Smooth muscle cell (in vitro differentiated cells): ENCODE results near the gene NRP2. TPM values are rescaled to one million over a fixed set of nuclear protein-coding genes. Genes with fewer than 3 reads are reported as not detected.

Source experiments
- DNase-seq: peaks from one replicate; lab custom pipeline; 2025; ENCODE audit not compliant: unreplicated experiment; lab: John Stamatoyannopoulos, UW
- H2AFZ ChIP-seq: fragments of 200-600 bp; sonication (generic); 2 replicates; pipeline ENCODE4 v1.6.0; 2016; ENCODE audit warnings: antibody characterized with exemption, low read depth, mild to moderate bottlenecking
- H3F3A ChIP-seq: fragments of 200-600 bp; sonication (generic); 2 replicates; pipeline ENCODE4 v1.6.0; 2017; ENCODE audit warnings: antibody characterized with exemption, low read depth
- H3K27ac ChIP-seq: fragments of 200-600 bp; sonication (generic); 2 replicates; pipeline ENCODE4 v1.5.1; 2016; ENCODE audit warnings: low read depth, mild to moderate bottlenecking
- H3K27me3 ChIP-seq: fragments of 200-600 bp; sonication (generic); 2 replicates; pipeline ENCODE4 v1.6.1; 2016; ENCODE audit warnings: low read depth, mild to moderate bottlenecking
- H3K36me3 ChIP-seq: fragments of 200-600 bp; sonication (generic); 2 replicates; pipeline ENCODE4 v1.5.1; 2016; ENCODE audit warnings: low read depth
- H3K4me1 ChIP-seq: fragments of 200-600 bp; sonication (generic); 2 replicates; pipeline ENCODE4 v1.5.1; 2016; ENCODE audit warnings: low read depth
- H3K4me2 ChIP-seq: fragments of 200-600 bp; sonication (generic); 2 replicates; pipeline ENCODE4 v1.6.0; 2016; ENCODE audit warnings: mild to moderate bottlenecking
- H3K4me3 ChIP-seq: fragments of 200-600 bp; sonication (generic); 2 replicates; pipeline ENCODE4 v1.5.1; 2016; ENCODE audit warnings: mild to moderate bottlenecking
- H3K79me2 ChIP-seq: fragments of 200-600 bp; sonication (generic); 2 replicates; pipeline ENCODE4 v1.6.0; 2016; ENCODE audit warnings: low read depth, mild to moderate bottlenecking
- H3K9ac ChIP-seq: fragments of 200-600 bp; sonication (generic); 2 replicates; pipeline ENCODE4 v1.6.0; 2016; ENCODE audit warnings: low read depth
- H3K9me3 ChIP-seq: fragments of 200-600 bp; sonication (generic); replicated peaks from 2 replicates; pipeline ENCODE4 v1.5.1; 2016; ENCODE audit warnings: low read depth
- H4K20me1 ChIP-seq: fragments of 200-600 bp; sonication (generic); 2 replicates; pipeline ENCODE4 v1.6.0; 2016; ENCODE audit warnings: low read depth
- WGBS: methylation state at CpG from one replicate; pipeline ENCODE4 v1.1.7; 2016; ENCODE audit warnings: low lambda C conversion rate; 5-methylcytosine and 5-hydroxymethylcytosine counted together
- polyA plus RNA-seq: library from polyadenylated mRNA; unstranded; fragments of >200 nt; fragmentation: Nextera tagmentation; extraction: Ambion mirVana; gene quantifications from 2 replicates; pipeline ENCODE4 v1.2.1, GENCODE V29; 2016
- total RNA-seq: library from RNA; depleted of rRNA; stranded (reverse); fragments of >200 nt; gene quantifications from 2 replicates; pipeline ENCODE4 v1.2.3, GENCODE V29; 2014
- TF ChIP-seq, protein P1 (sequence below): fragments of 200-600 bp; sonication (generic); IDR thresholded peaks from 2 replicates; pipeline ENCODE4 v1.5.1; 2017; ENCODE audit warnings: borderline replicate concordance, mild to moderate bottlenecking, antibody characterized with exemption; ENCODE audit not compliant: insufficient read depth, poor library complexity, severe bottlenecking

NRP2 gene
- total and polyA plus RNA-seq, 2 experiments from 2014 or later = 58.4 to 96.1 TPM

- H3K9ac ChIP-seq = peak overlapping the region; percentile 63
- no peaks in the 10 kb centered on the region for H3K9me3 ChIP-seq
- H2AFZ ChIP-seq = no peak overlapping the region
- peak overlapping the region; percentile 15 for H3K4me2 ChIP-seq
- peaks cover 54% of the 10 kb centered on the region for H3K4me1 ChIP-seq
- H3F3A ChIP-seq = peaks cover 34% of the 10 kb centered on the region
- H3K79me2 ChIP-seq = peaks cover 33% of the 10 kb centered on the region
- H4K20me1 ChIP-seq = no peaks in the 10 kb centered on the region
- TF ChIP-seq, protein P1, sequence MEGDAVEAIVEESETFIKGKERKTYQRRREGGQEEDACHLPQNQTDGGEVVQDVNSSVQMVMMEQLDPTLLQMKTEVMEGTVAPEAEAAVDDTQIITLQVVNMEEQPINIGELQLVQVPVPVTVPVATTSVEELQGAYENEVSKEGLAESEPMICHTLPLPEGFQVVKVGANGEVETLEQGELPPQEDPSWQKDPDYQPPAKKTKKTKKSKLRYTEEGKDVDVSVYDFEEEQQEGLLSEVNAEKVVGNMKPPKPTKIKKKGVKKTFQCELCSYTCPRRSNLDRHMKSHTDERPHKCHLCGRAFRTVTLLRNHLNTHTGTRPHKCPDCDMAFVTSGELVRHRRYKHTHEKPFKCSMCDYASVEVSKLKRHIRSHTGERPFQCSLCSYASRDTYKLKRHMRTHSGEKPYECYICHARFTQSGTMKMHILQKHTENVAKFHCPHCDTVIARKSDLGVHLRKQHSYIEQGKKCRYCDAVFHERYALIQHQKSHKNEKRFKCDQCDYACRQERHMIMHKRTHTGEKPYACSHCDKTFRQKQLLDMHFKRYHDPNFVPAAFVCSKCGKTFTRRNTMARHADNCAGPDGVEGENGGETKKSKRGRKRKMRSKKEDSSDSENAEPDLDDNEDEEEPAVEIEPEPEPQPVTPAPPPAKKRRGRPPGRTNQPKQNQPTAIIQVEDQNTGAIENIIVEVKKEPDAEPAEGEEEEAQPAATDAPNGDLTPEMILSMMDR = no peak
- no peaks in the 10 kb centered on the region for H3K27me3 ChIP-seq
- WGBS = 53% methylated on average over 16 of the region's 16 CpGs
- no peak overlapping the region for H3K4me3 ChIP-seq
- H3K36me3 ChIP-seq = no peaks in the 10 kb centered on the region
- H3K27ac ChIP-seq = peak overlapping the region; percentile 95
- DNase-seq = no peak
Measured at GRCh38 chr2:205705511-205706349, 23.4 kb downstream of the NRP2 start.

- WGBS = 20% methylated on average over 10 of the region's 10 CpGs
- H2AFZ ChIP-seq = no peak overlapping the region
- TF ChIP-seq, protein P1 = no peak
- H3K4me2 ChIP-seq = peak overlapping the region; percentile 60
- no peaks in the 10 kb centered on the region for H3K36me3 ChIP-seq
- peak overlapping the region; percentile 80 for H3K9ac ChIP-seq
- H3K4me3 ChIP-seq = no peak overlapping the region
- DNase-seq = no peak
- peaks cover 26% of the 10 kb centered on the region for H3F3A ChIP-seq
- peaks cover 33% of the 10 kb centered on the region for H3K79me2 ChIP-seq
- no peaks in the 10 kb centered on the region for H3K9me3 ChIP-seq
- H3K27ac ChIP-seq = peak overlapping the region; percentile 95
- H3K4me1 ChIP-seq = peaks cover 47% of the 10 kb centered on the region
- no peaks in the 10 kb centered on the region for H4K20me1 ChIP-seq
- H3K27me3 ChIP-seq = no peaks in the 10 kb centered on the region
Measured at GRCh38 chr2:205706769-205707381, 24.6 kb downstream of the NRP2 start.

- peak overlapping the region; percentile 23 for H3K4me2 ChIP-seq
- H3K36me3 ChIP-seq = no peaks in the 10 kb centered on the region
- no peaks in the 10 kb centered on the region for H3K9me3 ChIP-seq
- no peaks in the 10 kb centered on the region for H4K20me1 ChIP-seq
- H3K4me3 ChIP-seq = no peak overlapping the region
- WGBS = 51% methylated on average over 11 of the region's 11 CpGs
- no peak overlapping the region for H2AFZ ChIP-seq
- H3K4me1 ChIP-seq = peaks cover 50% of the 10 kb centered on the region
- peaks cover 28% of the 10 kb centered on the region for H3K79me2 ChIP-seq
- H3K9ac ChIP-seq = no peak overlapping the region
- TF ChIP-seq, protein P1 = no peak
- no peaks in the 10 kb centered on the region for H3K27me3 ChIP-seq
- peaks cover 25% of the 10 kb centered on the region for H3F3A ChIP-seq
- no peak for DNase-seq
- peak overlapping the region; percentile 95 for H3K27ac ChIP-seq
Measured at GRCh38 chr2:205708231-205708631, 25.9 kb downstream of the NRP2 start.
